H9 (cell line): ENCODE data around the gene BRD8. TPM values are rescaled to one million over a fixed set of nuclear protein-coding genes. Genes with fewer than 3 reads are reported as not detected.

Experiments
- DNase-seq: peaks from one replicate; pipeline ENCODE4 v3.0.0-alpha.2; 2017
- H2AFZ ChIP-seq: one replicate; pipeline ENCODE4 v1.6.1; 2013; ENCODE audit warnings: mild to moderate bottlenecking, low read length, control low read depth, moderate library complexity
- H2AK5ac ChIP-seq: 2 replicates; pipeline ENCODE4 v1.6.1; 2013; ENCODE audit warnings: low read length, control low read depth, mixed read lengths; ENCODE audit not compliant: insufficient read length
- H2BK120ac ChIP-seq: one replicate; pipeline ENCODE4 v1.6.1; 2013; ENCODE audit warnings: low read depth, mild to moderate bottlenecking, low read length, control low read depth, inconsistent platforms; ENCODE audit not compliant: poor library complexity, severe bottlenecking
- H2BK12ac ChIP-seq: 2 replicates; pipeline ENCODE4 v1.6.1; 2013; ENCODE audit warnings: low read length, control low read depth, mixed read lengths, low read depth; ENCODE audit not compliant: insufficient read length
- H2BK15ac ChIP-seq: 2 replicates; pipeline ENCODE4 v1.6.1; 2013; ENCODE audit warnings: low read depth, low read length, control low read depth
- H2BK20ac ChIP-seq: one replicate; pipeline ENCODE4 v1.6.1; 2013; ENCODE audit warnings: low read depth, mild to moderate bottlenecking, low read length, control low read depth, inconsistent platforms; ENCODE audit not compliant: poor library complexity, severe bottlenecking
- H2BK5ac ChIP-seq: 2 replicates; pipeline ENCODE4 v1.6.1; 2013; ENCODE audit warnings: low read length, control low read depth, mixed read lengths; ENCODE audit not compliant: insufficient read length
- H3K14ac ChIP-seq: 2 replicates; pipeline ENCODE4 v1.6.1; 2013; ENCODE audit warnings: low read length, control low read depth; ENCODE audit not compliant: insufficient read depth
- H3K18ac ChIP-seq: 2 replicates; pipeline ENCODE4 v1.6.1; 2013; ENCODE audit warnings: low read depth, mild to moderate bottlenecking, mixed read lengths, low read length, control low read depth; ENCODE audit not compliant: insufficient read length
- H3K23ac ChIP-seq: 2 replicates; pipeline ENCODE4 v1.6.1; 2013; ENCODE audit warnings: low read length, control low read depth, mixed read lengths, low read depth; ENCODE audit not compliant: insufficient read length
- H3K23me2 ChIP-seq: 2 replicates; pipeline ENCODE4 v1.6.1; 2013; ENCODE audit warnings: low read depth, mild to moderate bottlenecking, mixed read lengths, low read length, control low read depth; ENCODE audit not compliant: insufficient read length, poor library complexity, severe bottlenecking
- H3K27ac ChIP-seq: 2 replicates; pipeline ENCODE4 v1.5.1; 2013; ENCODE audit warnings: low read length, control low read depth, mixed read lengths, low read depth; ENCODE audit not compliant: insufficient read length
- H3K27me3 ChIP-seq: 2 replicates; pipeline ENCODE4 v1.6.1; 2013; ENCODE audit warnings: low read length, control low read depth, inconsistent platforms; ENCODE audit not compliant: insufficient read depth
- H3K4ac ChIP-seq: 2 replicates; pipeline ENCODE4 v1.6.1; 2013; ENCODE audit warnings: low read depth, mild to moderate bottlenecking, control low read depth, inconsistent platforms, low read length, moderate library complexity
- H3K4me1 ChIP-seq: 2 replicates; pipeline ENCODE4 v1.6.1; 2013; ENCODE audit warnings: low read length, control low read depth, inconsistent platforms; ENCODE audit not compliant: insufficient read depth
- H3K4me2 ChIP-seq: 2 replicates; pipeline ENCODE4 v1.6.1; 2013; ENCODE audit warnings: low read length, control low read depth, mixed read lengths; ENCODE audit not compliant: insufficient read length, insufficient read depth
- H3K56ac ChIP-seq: 2 replicates; pipeline ENCODE4 v1.6.1; 2013; ENCODE audit warnings: low read depth, mild to moderate bottlenecking, mixed read lengths, low read length, control low read depth; ENCODE audit not compliant: insufficient read length
- H3K79me1 ChIP-seq: 2 replicates; pipeline ENCODE4 v1.6.1; 2013; ENCODE audit warnings: low read depth, mild to moderate bottlenecking, moderate library complexity, low read length, control low read depth, inconsistent platforms; ENCODE audit not compliant: insufficient read depth, poor library complexity, severe bottlenecking
- H3K79me2 ChIP-seq: 2 replicates; pipeline ENCODE4 v1.6.1; 2013; ENCODE audit warnings: low read length, control low read depth, inconsistent platforms; ENCODE audit not compliant: insufficient read depth
- H3K9ac ChIP-seq: 2 replicates; pipeline ENCODE4 v1.6.1; 2013; ENCODE audit warnings: low read length, control low read depth, mixed read lengths; ENCODE audit not compliant: insufficient read length; ENCODE audit errors: extremely low read depth
- H3K9me3 ChIP-seq: one replicate; pipeline ENCODE4 v1.6.1; 2013; ENCODE audit warnings: low read depth, low read length, inconsistent platforms; ENCODE audit not compliant: control insufficient read depth
- H3T11ph ChIP-seq: one replicate; pipeline ENCODE4 v1.6.1; 2013; ENCODE audit warnings: mild to moderate bottlenecking, low read length, control low read depth, inconsistent platforms
- H4K20me1 ChIP-seq: one replicate; pipeline ENCODE4 v1.6.1; 2013; ENCODE audit not compliant: control insufficient read depth, insufficient read length, insufficient read depth
- H4K5ac ChIP-seq: 2 replicates; pipeline ENCODE4 v1.6.1; 2013; ENCODE audit warnings: low read depth, mild to moderate bottlenecking, mixed read lengths, low read length, control low read depth; ENCODE audit not compliant: insufficient read length
- H4K8ac ChIP-seq: replicated peaks from 2 replicates; pipeline ENCODE4 v1.6.1; 2013; ENCODE audit warnings: low read length, control low read depth, mixed read lengths, low read depth; ENCODE audit not compliant: insufficient read length
- H4K91ac ChIP-seq: 2 replicates; pipeline ENCODE4 v1.6.1; 2013; ENCODE audit warnings: low read depth, mild to moderate bottlenecking, moderate library complexity, mixed read lengths, low read length, control low read depth; ENCODE audit not compliant: insufficient read length
- H3K27ac Mint-ChIP-seq, 3 experiments: 2 replicates in 2 of 3; 3 replicates in 1 of 3; pipeline ENCODE4 v1.8.0; 2020 to 2021; ENCODE audit warnings: mixed read lengths in 3 of 3, mild to moderate bottlenecking in 1 of 3, moderate library complexity in 1 of 3
- H3K27me3 Mint-ChIP-seq: 2 replicates; pipeline ENCODE4 v1.8.0; 2021; ENCODE audit warnings: low read depth, mild to moderate bottlenecking, moderate library complexity, mixed read lengths
- H3K36me3 Mint-ChIP-seq, 3 experiments: 2 replicates in 2 of 3; 3 replicates in 1 of 3; pipeline ENCODE4 v1.8.0; 2020 to 2021; ENCODE audit warnings: low read depth in 3 of 3, mixed read lengths in 3 of 3; ENCODE audit not compliant: insufficient read depth in 1 of 3
- H3K4me1 Mint-ChIP-seq, 2 experiments: 2 replicates each; pipeline ENCODE4 v1.8.0; 2020; ENCODE audit warnings: mixed read lengths in 2 of 2
- H3K4me3 Mint-ChIP-seq, 2 experiments: 2 replicates in 1 of 2; 3 replicates in 1 of 2; pipeline ENCODE4 v1.8.0; 2020 to 2021; ENCODE audit warnings: mild to moderate bottlenecking in 2 of 2, mixed read lengths in 2 of 2, moderate library complexity in 1 of 2
- H3K9me3 Mint-ChIP-seq, 2 experiments: 2 replicates in 1 of 2; 3 replicates in 1 of 2; pipeline ENCODE4 v1.8.0; 2020; ENCODE audit warnings: mild to moderate bottlenecking in 2 of 2, mixed read lengths in 2 of 2, moderate library complexity in 1 of 2
- CTCF ChIP-seq: fragments of 200-600 bp; sonication (generic); conservative IDR thresholded peaks from 3 replicates; pipeline ENCODE4 v1.8.0; 2021; ENCODE audit warnings: antibody characterized with exemption, mild to moderate bottlenecking
- WGBS: extraction: QIAGEN DNeasy Blood & Tissue Kit; methylation state at CpG from one replicate; pipeline ENCODE4 v1.1.7; 2013; ENCODE audit warnings: missing lambda C conversion rate, low lambda C conversion rate, mixed read lengths; ENCODE audit not compliant: insufficient read length; ENCODE audit errors: extremely low coverage; 5-methylcytosine and 5-hydroxymethylcytosine counted together
- total RNA-seq: library from RNA; stranded (reverse); gene quantifications from 2 replicates; pipeline ENCODE4 v1.2.1, GENCODE V29; 2021

Gene BRD8
- total RNA-seq, 1 experiment from 2014 or later = 67.9 TPM

- no peak overlapping the region for H4K8ac ChIP-seq
Measured at GRCh38 chr5:138111937-138112336, 66.5 kb downstream of the BRD8 start.

More at GRCh38 chr5:138111937-138112336, 66.5 kb downstream of the BRD8 start:
- Histone ChIP-seq H3T11ph (no peak overlapping the region), H3K27me3 (no peaks in the 10 kb centered on the region), H3K23me2 (no peaks in the 10 kb centered on the region), H3K9me3 (no peaks in the 10 kb centered on the region), H2BK20ac (no peak overlapping the region), H3K4ac (no peak overlapping the region), H3K23ac (no peak overlapping the region), H4K91ac (no peak overlapping the region), H3K56ac (no peak overlapping the region), H3K14ac (no peak overlapping the region), H3K9ac (no peak overlapping the region), H3K18ac (no peak overlapping the region), H3K79me1 (no peaks in the 10 kb centered on the region), H2AFZ (no peak overlapping the region), H4K5ac (no peak overlapping the region), H3K27ac (no peak overlapping the region), H3K4me1 (0 out of 2 replicates have a peak, but pooled peaks cover 3% of the 10 kb centered on the region), H2BK12ac (no peak overlapping the region), H3K4me2 (no peak overlapping the region), H4K20me1 (no peaks in the 10 kb centered on the region), H2BK5ac (no peak overlapping the region), H2AK5ac (no peak overlapping the region), H2BK120ac (no peak overlapping the region), H2BK15ac (no peak overlapping the region), H3K79me2 (no peaks in the 10 kb centered on the region)
- H3K4me1 Mint-ChIP-seq = peaks cover 13% of the 10 kb centered on the region in 2 experiments
- no peak overlapping the region for H3K27ac Mint-ChIP-seq
- DNase-seq = no peak
- no peak overlapping the region for H3K4me3 Mint-ChIP-seq
- no peaks in the 10 kb centered on the region for H3K36me3 Mint-ChIP-seq
- no peak for TF ChIP-seq CTCF
- no CpG with 5 or more reads among the region's 1 CpG for WGBS
- H3K27me3 Mint-ChIP-seq = peaks cover 10% of the 10 kb centered on the region
- no peaks in the 10 kb centered on the region for H3K9me3 Mint-ChIP-seq
